NCI-H2171 (cell line): ENCODE measurements around the gene ACTL9.
"Not testable (repeated sequence)": the region's sequence is repeated elsewhere in the genome, so short reads cannot be mapped to it uniquely, and the experiment has no call there.

ENCODE experiments used
- DNase-seq: peaks from one replicate; lab custom pipeline; 2025; lab: John Stamatoyannopoulos, UW

ACTL9 gene

GRCh38 chr19:8698433-8699063, at the start of gene ACTL9:
ACTL9 (minus strand) TSS chr19:8698795; CDS start chr19:8698701, 94 bp downstream.
- DNase-seq, result no peak

GRCh38 chr19:8739291-8740065, 40.9 kb upstream of the ACTL9 start:
- DNase-seq, result not testable (repeated sequence)

- DNase-seq, result no peak
Observed at GRCh38 chr19:8738377-8738776, 39.8 kb upstream of the ACTL9 start.

- DNase-seq, result no peak
Observed at GRCh38 chr19:8731428-8732169, 33.0 kb upstream of the ACTL9 start.

- DNase-seq, result no peak
Observed at GRCh38 chr19:8724276-8724675, 25.7 kb upstream of the ACTL9 start.

- no peak for DNase-seq
Observed at GRCh38 chr19:8722032-8722431, 23.4 kb upstream of the ACTL9 start.

GRCh38 chr19:8721334-8721733, 22.7 kb upstream of the ACTL9 start, which contains the start of gene OR2Z1:
OR2Z1 (plus strand) TSS chr19:8721634; CDS start chr19:8731029, 9,395 bp downstream.
- no peak for DNase-seq

GRCh38 chr19:8710337-8710736, 11.7 kb upstream of the ACTL9 start:
- not testable (repeated sequence) for DNase-seq

- no peak for DNase-seq
Observed at GRCh38 chr19:8705742-8706141, 7.1 kb upstream of the ACTL9 start.

- not testable (repeated sequence) for DNase-seq
Observed at GRCh38 chr19:8705304-8705703, 6.7 kb upstream of the ACTL9 start.

- DNase-seq, result no peak
Observed at GRCh38 chr19:8703223-8703622, 4.6 kb upstream of the ACTL9 start.

GRCh38 chr19:8702350-8702749, 3.8 kb upstream of the ACTL9 start:
- DNase-seq, result no peak

GRCh38 chr19:8700956-8701355, 2.4 kb upstream of the ACTL9 start:
- DNase-seq, result no peak

GRCh38 chr19:8699908-8700307, 1.3 kb upstream of the ACTL9 start:
- DNase-seq, result no peak

GRCh38 chr19:8697671-8698432, 743 bp downstream of the ACTL9 start:
- DNase-seq, result no peak

- no peak for DNase-seq
Observed at GRCh38 chr19:8696993-8697392, 1.6 kb downstream of the ACTL9 start.

- DNase-seq, result no peak
Observed at GRCh38 chr19:8695911-8696310, 2.7 kb downstream of the ACTL9 start.

- no peak for DNase-seq
Observed at GRCh38 chr19:8695501-8695900, 3.1 kb downstream of the ACTL9 start.

- no peak for DNase-seq
Observed at GRCh38 chr19:8690753-8691539, 7.6 kb downstream of the ACTL9 start.

GRCh38 chr19:8688930-8689329, 9.7 kb downstream of the ACTL9 start:
- DNase-seq, result no peak

GRCh38 chr19:8686549-8686948, 12.0 kb downstream of the ACTL9 start:
- DNase-seq, result no peak
